ENCODE data around the gene DFFB.

DNA sequence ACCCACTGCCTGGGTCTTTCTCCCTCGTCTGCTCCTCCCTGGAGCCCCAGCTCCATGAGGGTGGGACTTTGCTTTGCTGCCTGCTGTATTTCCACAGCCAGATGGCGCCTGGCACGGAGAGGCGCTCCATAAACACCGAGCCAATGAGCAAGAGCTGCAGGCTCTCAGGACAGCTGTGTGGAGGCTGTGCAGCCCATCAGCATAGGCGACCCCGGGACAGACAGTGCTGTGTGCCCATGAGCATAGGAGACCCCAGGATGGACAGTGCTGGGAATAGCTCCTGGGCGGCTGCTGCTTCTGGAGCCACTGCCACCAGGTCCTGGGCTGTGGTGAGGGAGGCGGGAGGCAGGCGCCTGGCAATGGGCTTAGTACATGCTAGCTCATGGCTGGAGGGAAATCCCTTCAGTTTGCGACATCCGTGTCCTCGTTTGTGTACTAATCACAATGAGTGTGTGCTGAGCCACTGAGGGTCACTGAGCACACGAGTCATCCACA lies 29.4 kb upstream of the DFFB start:
- TF ChIP-seq CTCF (IDR thresholded peaks at IDR 0.05; ENCODE audit: insufficient read depth, low read length) = no peak
- no peak for TF ChIP-seq POLR2AphosphoS5 (IDR thresholded peaks at IDR 0.05; ENCODE audit: low read depth)
- no peak for TF ChIP-seq GABPA (IDR thresholded peaks at IDR 0.05; ENCODE audit: low read depth)
- no peak for TF ChIP-seq REST (IDR thresholded peaks at IDR 0.05; ENCODE audit: insufficient replicate concordance, low read depth)
